Activated T-helper 9 cell treated with anti-CD3 and anti-CD28 coated beads, Interleukin-2, amount 50 U/mL, for 16 hours (primary cell): ENCODE results near the gene ZBTB47.

ENCODE experiments used
- DNase-seq: peaks from one replicate; pipeline ENCODE4 v3.0.0-alpha.2; 2020; ENCODE audit warnings: low read depth

Gene ZBTB47

DNA sequence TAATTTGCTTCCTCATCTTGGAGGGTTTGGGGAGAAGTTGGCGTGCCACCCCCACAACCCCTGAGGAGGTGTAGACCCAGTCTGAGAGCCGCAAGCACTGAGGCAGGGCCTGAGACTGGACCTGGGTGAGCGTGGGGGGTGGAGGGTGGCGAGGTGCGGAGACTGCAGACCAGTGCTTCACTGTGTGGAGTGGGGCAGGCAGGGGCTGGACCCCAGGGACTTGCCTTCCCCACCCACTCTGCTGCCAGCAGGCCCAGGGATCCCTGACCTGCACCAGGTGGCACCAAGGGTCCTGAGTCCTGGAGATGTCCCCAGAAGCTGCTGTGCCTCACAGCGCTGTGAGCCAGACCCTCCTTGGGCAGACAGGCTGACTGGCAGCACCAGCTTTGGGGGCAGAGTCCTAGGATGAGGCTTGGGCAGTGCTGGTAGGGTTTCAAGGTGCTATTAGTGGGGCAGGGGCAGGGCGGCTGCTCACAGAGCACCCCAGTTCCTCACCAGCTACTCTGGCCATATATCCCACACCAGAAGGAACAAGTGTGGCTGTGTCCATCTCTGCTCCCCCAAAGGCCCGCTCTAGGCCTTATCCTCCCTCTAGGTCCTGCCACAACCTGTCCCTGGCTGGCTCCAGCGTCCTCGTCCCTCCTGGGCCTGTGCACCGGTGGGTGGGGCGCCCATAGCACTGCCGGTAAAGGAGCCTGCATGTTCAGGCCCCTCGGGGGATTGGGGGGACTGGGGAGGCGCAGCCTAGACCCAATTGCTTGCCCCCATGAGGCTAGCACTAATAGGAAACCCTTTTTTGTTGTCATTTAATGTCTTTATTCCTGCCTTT lies 11.8 kb downstream of the ZBTB47 start:
- no peak for DNase-seq

- DNase-seq = no peak
These were observed 12.5 kb downstream of the ZBTB47 start for GRCh38 chr3:42666022-42666421.

- no peak for DNase-seq
These were observed 13.1 kb downstream of the ZBTB47 start for GRCh38 chr3:42666577-42666998.

DNA sequence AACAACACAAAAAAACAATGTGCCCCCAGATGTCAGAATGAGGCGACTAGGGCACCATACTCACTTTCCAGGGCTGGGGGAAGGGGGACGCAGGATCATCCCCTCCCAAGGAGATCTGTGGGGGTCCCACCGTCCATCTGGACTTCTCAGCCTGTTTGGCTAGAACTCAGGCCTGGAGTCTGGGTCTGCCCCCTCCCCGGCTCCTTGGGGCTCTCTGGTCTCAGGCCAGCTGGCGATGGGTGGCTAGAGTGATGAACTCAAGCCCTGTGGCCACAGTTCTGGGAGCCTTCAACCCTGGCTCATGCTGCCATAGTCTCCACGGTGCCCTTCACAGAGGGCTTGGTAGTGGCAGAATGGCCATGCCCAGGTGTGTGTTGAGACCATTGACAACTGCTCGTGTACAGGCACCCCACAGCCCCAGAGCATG lies 13.6 kb downstream of the ZBTB47 start:
- DNase-seq = no peak

DNA sequence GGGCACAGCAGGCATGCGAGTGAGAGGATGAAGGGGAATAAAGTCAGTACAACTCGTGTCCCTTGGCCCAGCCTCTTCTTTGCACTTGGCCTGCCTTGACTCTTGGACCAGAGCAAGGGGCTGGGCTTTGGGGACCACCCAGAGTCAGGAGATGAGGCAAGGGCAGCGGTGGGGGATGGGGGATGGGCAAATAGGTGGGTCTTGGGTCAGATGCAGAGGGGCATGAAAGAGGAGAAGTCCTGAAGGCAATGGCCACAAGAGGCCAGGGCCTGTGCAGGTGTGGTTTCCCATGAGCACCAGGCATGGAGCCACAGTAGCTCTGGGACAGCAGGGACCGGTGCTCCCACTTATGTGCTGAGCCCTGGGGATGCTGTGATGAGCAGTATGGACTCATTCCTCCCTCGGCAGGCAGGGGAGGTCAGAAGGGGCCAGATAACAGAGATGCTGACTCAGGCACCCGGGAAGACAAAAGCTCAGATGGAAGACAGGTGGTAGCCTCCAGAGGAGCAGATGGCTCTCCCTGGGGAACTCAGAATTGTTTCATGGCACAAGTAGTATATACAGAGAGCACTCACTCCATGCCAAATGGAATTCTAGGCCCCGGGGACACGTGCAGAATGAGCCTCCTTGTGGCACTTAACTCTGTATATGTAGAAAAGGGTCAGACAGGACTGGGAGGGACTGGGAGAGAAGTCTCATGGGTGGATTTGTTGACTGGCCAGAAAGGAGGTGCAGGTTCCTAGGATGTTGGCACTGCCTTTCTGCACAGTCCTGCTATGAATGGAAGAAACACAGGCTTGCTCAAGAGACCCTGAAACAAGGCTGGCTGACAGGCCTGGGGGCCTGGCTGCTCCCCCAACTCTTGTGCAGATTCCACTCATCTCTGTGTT lies 14.3 kb downstream of the ZBTB47 start:
- DNase-seq = no peak

- DNase-seq = no peak
These were observed 14.9 kb downstream of the ZBTB47 start for GRCh38 chr3:42668413-42668760.

GRCh38 chr3:42668793-42669217 lies 15.3 kb downstream of the ZBTB47 start:
- no peak for DNase-seq

- no peak for DNase-seq
These were observed 16.6 kb downstream of the ZBTB47 start for GRCh38 chr3:42670051-42670576.

- no peak for DNase-seq
These were observed 17.2 kb downstream of the ZBTB47 start for GRCh38 chr3:42670670-42671069.

DNA sequence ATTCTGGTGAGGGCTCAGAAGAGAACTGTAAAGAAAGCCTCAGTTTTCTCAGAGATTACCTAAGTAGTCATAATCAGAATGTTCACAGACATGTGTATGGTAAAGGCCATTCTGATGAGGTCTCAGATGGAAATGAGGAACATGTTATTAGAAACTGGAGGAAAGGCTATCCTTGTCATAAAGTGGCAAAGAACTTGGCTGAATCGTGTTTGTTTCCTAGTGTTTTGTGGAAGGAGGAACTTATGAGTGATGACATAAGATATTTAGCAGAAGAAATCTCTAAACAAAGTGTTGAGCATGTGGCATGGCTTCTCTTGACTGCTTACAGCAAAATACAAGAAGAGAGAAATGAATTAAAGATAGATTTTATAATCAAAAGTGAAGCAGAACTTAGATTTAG lies 19.0 kb downstream of the ZBTB47 start:
- DNase-seq = no peak

- no peak for DNase-seq
These were observed 19.6 kb downstream of the ZBTB47 start for GRCh38 chr3:42673082-42673481.

- DNase-seq = no peak
These were observed 20.6 kb downstream of the ZBTB47 start for GRCh38 chr3:42674146-42674545.

DNA sequence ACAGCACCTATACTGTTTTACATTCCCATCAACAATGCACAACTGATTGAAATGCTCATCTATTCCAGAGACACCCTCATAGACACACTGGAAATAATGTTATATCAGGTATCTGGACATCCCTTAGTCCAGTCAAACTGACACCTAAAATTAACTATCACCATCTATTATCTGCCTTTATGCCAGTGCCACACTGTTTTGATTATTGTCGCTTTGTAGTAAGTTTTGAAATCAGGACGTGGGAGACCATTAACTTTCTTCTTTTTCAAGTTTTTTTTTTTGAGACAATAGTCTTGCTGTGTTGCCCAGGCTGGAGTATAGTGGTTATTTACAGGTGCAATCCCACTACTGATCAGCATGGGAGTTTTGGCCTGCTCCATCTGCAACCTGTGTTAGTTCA lies 22.4 kb downstream of the ZBTB47 start:
- no peak for DNase-seq

GRCh38 chr3:42678447-42678846 lies 24.9 kb downstream of the ZBTB47 start:
- no peak for DNase-seq

DNA sequence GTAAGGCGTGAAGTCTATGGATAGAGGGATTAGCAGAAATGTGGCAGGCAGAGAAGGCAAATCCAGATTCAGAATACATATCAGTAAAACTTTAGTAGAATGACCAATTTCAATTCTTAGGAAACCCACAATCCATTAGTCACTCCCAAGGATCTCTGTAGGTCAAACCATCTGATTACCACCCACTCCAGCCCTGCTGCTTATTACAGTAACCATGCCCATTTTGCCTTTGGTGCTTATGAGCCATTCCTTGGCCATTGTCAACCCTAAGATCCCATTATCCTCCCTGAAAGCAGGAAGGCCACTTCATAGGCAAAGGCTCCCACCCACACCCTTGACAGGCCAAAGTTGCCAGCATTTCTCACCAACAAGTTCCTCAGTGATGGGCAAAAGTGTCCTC lies 26.8 kb downstream of the ZBTB47 start:
- DNase-seq = no peak

GRCh38 chr3:42680806-42681205 lies 27.3 kb downstream of the ZBTB47 start:
- no peak for DNase-seq

- no peak for DNase-seq
These were observed 28.0 kb downstream of the ZBTB47 start for GRCh38 chr3:42681361-42682038.

DNA sequence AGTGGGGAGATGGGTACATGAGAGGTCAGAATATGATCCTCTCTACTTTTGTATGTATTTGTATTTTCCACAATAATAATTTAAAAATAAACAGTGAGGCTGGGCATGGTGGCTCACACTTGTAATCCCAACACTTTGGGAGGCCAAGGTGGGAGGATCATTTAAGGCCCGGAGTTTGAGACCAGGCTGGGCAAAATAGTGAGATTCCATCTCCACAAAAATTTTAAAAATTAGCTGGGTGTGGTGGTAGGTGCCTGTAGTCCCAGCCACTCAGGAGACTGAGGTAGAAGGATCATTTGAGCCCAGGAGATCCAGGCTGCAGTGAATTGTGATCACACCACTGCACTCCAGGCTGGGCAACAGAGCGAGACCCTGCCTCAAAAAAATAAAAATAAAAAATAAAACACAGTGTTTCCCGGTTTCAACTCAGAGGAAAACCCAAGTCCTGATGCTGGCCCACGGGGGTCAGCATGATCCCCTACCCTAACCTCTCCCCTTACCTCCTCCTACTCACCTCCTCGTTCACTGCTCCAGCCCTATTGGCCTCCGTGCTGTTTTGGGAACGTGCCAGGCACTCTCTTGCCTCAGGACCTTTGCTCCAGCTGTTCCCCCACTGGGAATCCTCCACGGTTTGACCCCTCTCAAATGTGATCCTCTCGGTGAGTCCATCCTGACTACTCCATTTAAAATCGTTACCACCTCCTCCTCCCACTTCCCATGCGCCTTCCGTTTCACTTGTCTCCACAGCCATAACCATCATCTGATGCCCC lies 29.0 kb downstream of the ZBTB47 start:
- no peak for DNase-seq

- peak; percentile 24 for DNase-seq
These were observed 30.5 kb downstream of the ZBTB47 start for GRCh38 chr3:42683875-42684598.

DNA sequence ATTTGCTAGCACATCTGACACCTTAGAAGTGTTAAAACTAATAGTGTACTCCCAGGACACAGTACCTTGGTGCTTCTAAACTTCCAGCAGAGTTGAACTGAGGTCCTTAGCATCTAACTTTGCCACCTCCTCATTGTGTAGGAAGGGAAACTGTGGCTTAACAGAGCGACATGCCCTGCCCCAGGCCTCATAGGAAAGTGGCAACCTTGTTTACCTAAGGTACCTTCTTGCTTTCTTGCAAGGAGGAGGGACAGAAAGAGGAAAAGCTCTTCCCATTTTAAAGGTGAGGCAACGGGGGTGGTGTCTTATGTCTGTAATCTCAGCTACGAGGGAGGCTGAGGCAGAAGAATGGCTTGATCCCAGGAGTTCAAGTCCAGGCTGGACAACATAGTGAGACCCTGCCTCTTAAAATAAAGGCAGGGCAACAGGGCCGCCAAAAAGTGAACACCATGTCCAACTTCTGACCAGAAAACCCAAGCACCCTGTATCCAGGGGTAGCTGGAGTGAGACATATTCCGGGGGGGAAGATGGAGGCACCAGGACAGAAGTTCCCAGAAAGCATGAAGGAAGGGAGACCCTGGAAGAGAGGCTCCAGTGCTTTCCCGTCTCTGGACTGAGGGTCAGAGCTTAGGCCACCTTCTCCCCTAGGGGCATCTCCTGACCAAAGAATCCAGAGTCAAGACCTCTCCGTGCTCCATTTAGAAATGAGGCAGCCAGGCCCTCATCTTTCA lies 31.3 kb downstream of the ZBTB47 start:
- DNase-seq = no peak
